Epithelial cell of esophagus (primary cell): ENCODE measurements around the gene LCN15.

Source experiments
- DNase-seq: peaks from one replicate; pipeline ENCODE4 v3.0.0; 2010; ENCODE audit warnings: low read depth
- H3K4me3 ChIP-seq: 2 replicates; pipeline ENCODE4 v1.5.1; 2011; ENCODE audit warnings: mild to moderate bottlenecking, low read length, control low read depth
- CTCF ChIP-seq: IDR thresholded peaks from 2 replicates; pipeline ENCODE4 v1.5.1; 2011; ENCODE audit warnings: low read depth, mild to moderate bottlenecking, low read length, control low read depth, inconsistent platforms; ENCODE audit not compliant: insufficient read depth; ENCODE audit errors: missing control alignments

The LCN15 gene

GRCh38 chr9:136719195-136719880 lies 45.0 kb downstream of the LCN15 start:
- no peak for TF ChIP-seq CTCF
- H3K4me3 ChIP-seq = no peak overlapping the region
- DNase-seq = no peak

GRCh38 chr9:136718345-136719194 lies 45.7 kb downstream of the LCN15 start:
- TF ChIP-seq CTCF = no peak
- DNase-seq = no peak
- no peak overlapping the region for H3K4me3 ChIP-seq

DNA sequence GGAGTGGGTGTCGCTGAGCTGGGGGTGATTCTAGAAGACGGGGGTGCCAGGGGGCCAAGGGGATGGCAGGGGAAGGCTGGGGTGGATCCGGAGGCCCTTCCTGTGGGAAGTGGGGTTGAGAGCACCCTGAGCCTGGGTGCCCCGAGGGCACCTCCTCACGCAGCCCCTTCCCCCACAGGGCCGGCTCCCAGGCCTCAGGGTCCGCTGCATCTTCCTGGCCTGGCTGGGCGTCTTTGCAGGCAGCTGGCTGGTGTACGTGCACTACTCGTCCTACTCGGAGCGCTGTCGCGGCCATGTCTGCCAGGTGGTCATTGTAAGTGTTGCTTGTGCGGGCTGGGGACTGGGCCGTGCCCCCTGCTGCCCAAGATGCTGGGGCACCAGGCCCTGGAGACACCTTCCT lies 46.9 kb downstream of the LCN15 start:
- H3K4me3 ChIP-seq = no peak overlapping the region
- no peak for DNase-seq
- TF ChIP-seq CTCF = no peak

DNA sequence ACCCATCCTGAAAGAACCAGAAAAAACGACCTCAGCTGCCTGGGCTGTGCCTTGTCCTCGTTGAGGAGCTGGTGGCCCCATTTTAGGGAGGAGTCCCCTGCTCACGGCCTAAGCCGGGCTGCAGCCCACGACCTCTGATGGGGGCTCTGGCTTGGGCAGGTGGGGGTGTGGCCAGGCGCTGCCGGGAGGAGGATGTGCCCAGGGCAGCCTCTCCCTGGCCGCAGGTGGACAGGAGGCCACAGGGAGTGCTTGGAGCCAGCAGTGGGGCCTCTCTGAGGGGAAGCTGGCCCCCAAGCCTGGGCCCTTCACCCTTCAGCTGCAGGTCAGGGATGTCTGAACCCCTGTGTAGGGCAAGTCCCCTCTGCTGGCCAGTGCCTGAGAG lies 49.4 kb downstream of the LCN15 start:
- no peak overlapping the region for H3K4me3 ChIP-seq
- TF ChIP-seq CTCF = no peak
- DNase-seq = no peak

- DNase-seq = no peak
- no peak overlapping the region for H3K4me3 ChIP-seq
- no peak for TF ChIP-seq CTCF
Measured at GRCh38 chr9:136714096-136714892, 50.0 kb downstream of the LCN15 start.

- no peak for DNase-seq
- TF ChIP-seq CTCF = no peak
- no peak overlapping the region for H3K4me3 ChIP-seq
Measured at GRCh38 chr9:136713550-136713949, 50.8 kb downstream of the LCN15 start.
